ENCODE results near the gene SPSB4. TPM values are rescaled to one million over a fixed set of nuclear protein-coding genes. Genes with fewer than 3 reads are reported as not detected.
A peak's percentile ranks its signal among the peaks of the same experiment; 100 is the strongest.

SPSB4 gene
- total RNA-seq (not detected), polyA plus RNA-seq (not detected)

- no peaks in the 10 kb centered on the region for H3K36me3 Mint-ChIP-seq
- H3K27me3 Mint-ChIP-seq = peaks cover 59% of the 10 kb centered on the region
- H3K4me1 Mint-ChIP-seq = peaks cover 0 to 15% (median 1%) of the 10 kb centered on the region in 4 donors
These were observed at the start of gene SPSB4 for GRCh38 chr3:141050576-141051442. SPSB4 (plus strand) TSS chr3:141051347; CDS start chr3:141066105, 14,758 bp downstream.

DNA sequence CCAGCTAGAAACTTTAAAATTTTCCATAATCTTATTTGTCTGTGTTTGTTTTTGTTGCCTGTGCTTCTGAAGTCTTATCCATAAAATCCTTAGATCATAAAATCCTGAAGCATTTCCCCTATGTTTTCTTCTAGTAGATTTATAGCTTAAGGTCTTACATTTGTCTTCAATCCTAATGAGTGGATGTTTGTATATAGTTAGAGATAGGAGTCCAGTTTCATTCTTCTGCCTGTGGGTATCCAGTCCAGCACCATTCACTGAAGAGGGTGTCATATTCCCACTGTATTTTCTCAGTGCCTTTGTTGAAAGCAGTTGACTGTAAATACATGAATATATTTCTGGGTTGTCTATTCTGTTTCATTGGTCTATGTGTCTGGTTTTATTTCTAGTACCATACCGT lies 44.8 kb upstream of the SPSB4 start:
- Histone ChIP-seq H3K36me3 (ENCODE audit: control insufficient read depth, insufficient read depth, low read length) (no peaks in the 10 kb centered on the region), H3K27ac (ENCODE audit: insufficient read depth, low read length, poor library complexity, severe bottlenecking) (no peak overlapping the region), H3K27me3 (ENCODE audit: control insufficient read depth, insufficient read depth, low read length) (peaks cover 12% of the 10 kb centered on the region), H3K9me3 (ENCODE audit: control insufficient read depth in 2 of 2, low read length in 2 of 2) (no peaks in the 10 kb centered on the region), H3K4me1 (ENCODE audit: control insufficient read depth, insufficient read depth, low read length, poor library complexity, severe bottlenecking) (no peaks in the 10 kb centered on the region), H3K4me3 (ENCODE audit: low read depth, low read length) (no peak overlapping the region)
- Mint-ChIP-seq H3K27me3 (peaks cover 32% of the 10 kb centered on the region), H3K4me3 (no peak overlapping the region), H3K9me3 (no peaks in the 10 kb centered on the region), H3K36me3 (no peaks in the 10 kb centered on the region), H3K4me1 (peaks cover 0 to 2% (median under 1%) of the 10 kb centered on the region in 4 donors), H3K27ac (no peak overlapping the region)
- DNase-seq = no peak
- no peak for ATAC-seq (ENCODE audit: low read depth in 2 of 2)

More at GRCh38 chr3:141050576-141051442, at the start of gene SPSB4:
- DNase-seq (no peak), ATAC-seq (ENCODE audit: low read depth in 2 of 2) (no peak)
- no peak within 1 kb of the TSS for H3K27ac ChIP-seq (ENCODE audit: insufficient read depth, low read length, poor library complexity, severe bottlenecking)
- no peaks in the 10 kb centered on the region for H3K9me3 Mint-ChIP-seq
- H3K4me3 ChIP-seq (ENCODE audit: low read depth, low read length) = no peak within 1 kb of the TSS
- peaks cover 18% of the 10 kb centered on the region for H3K27me3 ChIP-seq (ENCODE audit: control insufficient read depth, insufficient read depth, low read length)
- H3K4me3 Mint-ChIP-seq = peak within 1 kb of the TSS in 3 of 4 donors; percentile 16 to 66 (median 51)
- no peaks in the 10 kb centered on the region for H3K9me3 ChIP-seq (ENCODE audit: control insufficient read depth in 2 of 2, low read length in 2 of 2)
- no peak within 1 kb of the TSS for H3K27ac Mint-ChIP-seq
- no peaks in the 10 kb centered on the region for H3K4me1 ChIP-seq (ENCODE audit: control insufficient read depth, insufficient read depth, low read length, poor library complexity, severe bottlenecking)
- H3K36me3 ChIP-seq (ENCODE audit: control insufficient read depth, insufficient read depth, low read length) = no peaks in the 10 kb centered on the region

GRCh38 chr3:141009496-141009895 lies 41.7 kb upstream of the SPSB4 start:
- H3K4me3 ChIP-seq (ENCODE audit: low read depth, low read length) = no peak overlapping the region

DNA sequence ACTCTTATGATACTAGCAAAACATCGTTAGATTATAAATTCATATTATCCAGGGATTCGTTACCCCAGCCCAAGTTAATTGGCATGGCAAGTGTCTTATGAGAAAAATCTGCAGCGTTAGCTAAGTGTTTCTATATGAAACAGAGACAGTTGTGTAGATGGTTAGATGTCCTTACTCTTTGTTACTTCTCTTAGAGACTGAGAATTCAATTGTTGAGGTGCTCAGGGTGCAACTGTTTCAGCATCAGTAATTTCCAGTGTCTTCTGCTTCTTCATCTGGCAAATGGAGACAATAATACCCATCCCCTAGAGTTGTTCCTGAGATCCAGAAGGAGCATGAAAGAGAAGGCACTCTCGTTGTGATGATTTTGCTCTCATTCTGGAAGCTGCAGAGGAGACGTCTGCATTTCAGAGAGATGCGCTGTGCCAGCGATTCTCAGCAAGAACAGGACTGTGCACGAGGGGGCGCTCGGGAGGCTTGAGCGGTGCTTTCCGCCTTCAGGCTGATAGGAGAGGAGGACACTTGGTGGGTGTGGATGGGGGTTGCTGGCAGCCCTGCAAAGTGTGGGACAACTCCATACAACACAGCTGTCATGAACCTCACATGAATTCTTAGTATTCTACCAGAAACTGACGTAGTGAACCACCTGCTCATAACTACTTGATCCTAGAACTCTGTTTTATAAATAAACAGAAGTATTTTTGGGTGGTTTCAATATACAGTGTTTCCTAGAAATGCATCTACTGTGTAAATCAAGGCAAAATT lies 39.7 kb upstream of the SPSB4 start:
- Histone ChIP-seq H3K27me3 (ENCODE audit: control insufficient read depth, insufficient read depth, low read length) (peaks cover 10% of the 10 kb centered on the region), H3K27ac (ENCODE audit: insufficient read depth, low read length, poor library complexity, severe bottlenecking) (no peak overlapping the region), H3K4me1 (ENCODE audit: control insufficient read depth, insufficient read depth, low read length, poor library complexity, severe bottlenecking) (no peaks in the 10 kb centered on the region), H3K4me3 (ENCODE audit: low read depth, low read length) (no peak overlapping the region), H3K36me3 (ENCODE audit: control insufficient read depth, insufficient read depth, low read length) (no peaks in the 10 kb centered on the region), H3K9me3 (ENCODE audit: control insufficient read depth in 2 of 2, low read length in 2 of 2) (no peaks in the 10 kb centered on the region)
- H3K9me3 Mint-ChIP-seq = no peaks in the 10 kb centered on the region
- H3K27ac Mint-ChIP-seq = no peak overlapping the region
- peaks cover 0 to 5% (median 2%) of the 10 kb centered on the region in 4 donors for H3K4me1 Mint-ChIP-seq
- H3K36me3 Mint-ChIP-seq = no peaks in the 10 kb centered on the region
- no peak overlapping the region for H3K4me3 Mint-ChIP-seq
- peaks cover 63% of the 10 kb centered on the region for H3K27me3 Mint-ChIP-seq
- peak; percentile 33 to 69 (median 59) for DNase-seq
- peak; percentile 58 to 82 for ATAC-seq (ENCODE audit: low read depth in 2 of 2)

More at GRCh38 chr3:141009496-141009895, 41.7 kb upstream of the SPSB4 start:
- Mint-ChIP-seq H3K27ac (no peak overlapping the region), H3K4me3 (no peak overlapping the region), H3K4me1 (peaks cover 0 to 5% (median 2%) of the 10 kb centered on the region in 4 donors), H3K27me3 (peaks cover 49% of the 10 kb centered on the region), H3K9me3 (no peaks in the 10 kb centered on the region), H3K36me3 (no peaks in the 10 kb centered on the region)
- Histone ChIP-seq H3K9me3 (ENCODE audit: control insufficient read depth in 2 of 2, low read length in 2 of 2) (no peaks in the 10 kb centered on the region), H3K4me1 (ENCODE audit: control insufficient read depth, insufficient read depth, low read length, poor library complexity, severe bottlenecking) (no peaks in the 10 kb centered on the region), H3K27ac (ENCODE audit: insufficient read depth, low read length, poor library complexity, severe bottlenecking) (no peak overlapping the region), H3K27me3 (ENCODE audit: control insufficient read depth, insufficient read depth, low read length) (peaks cover 12% of the 10 kb centered on the region), H3K36me3 (ENCODE audit: control insufficient read depth, insufficient read depth, low read length) (no peaks in the 10 kb centered on the region)
- ATAC-seq (ENCODE audit: low read depth in 2 of 2) = no peak
- DNase-seq = no peak

DNA sequence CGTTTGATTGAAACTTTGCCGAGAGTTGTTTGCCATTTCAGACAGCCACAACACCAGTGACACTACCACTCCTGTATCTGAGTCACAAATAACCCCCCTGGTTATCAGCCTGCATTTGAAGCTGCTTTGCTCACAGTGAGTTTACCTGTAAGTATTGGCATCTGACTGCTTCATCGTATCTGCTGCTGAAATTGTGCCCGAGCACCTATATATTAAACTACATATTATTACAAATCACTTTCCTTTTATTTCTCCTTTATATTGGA lies 39.2 kb upstream of the SPSB4 start:
- DNase-seq (no peak), ATAC-seq (ENCODE audit: low read depth in 2 of 2) (peak; percentile 31 to 34)
- H3K36me3 ChIP-seq (ENCODE audit: control insufficient read depth, insufficient read depth, low read length) = no peaks in the 10 kb centered on the region
- Mint-ChIP-seq H3K4me3 (no peak overlapping the region), H3K27me3 (peaks cover 64% of the 10 kb centered on the region), H3K27ac (no peak overlapping the region), H3K36me3 (no peaks in the 10 kb centered on the region), H3K9me3 (no peaks in the 10 kb centered on the region), H3K4me1 (peaks cover 0 to 5% (median 2%) of the 10 kb centered on the region in 4 donors)
- no peak overlapping the region for H3K4me3 ChIP-seq (ENCODE audit: low read depth, low read length)
- peaks cover 7% of the 10 kb centered on the region for H3K27me3 ChIP-seq (ENCODE audit: control insufficient read depth, insufficient read depth, low read length)
- H3K4me1 ChIP-seq (ENCODE audit: control insufficient read depth, insufficient read depth, low read length, poor library complexity, severe bottlenecking) = no peaks in the 10 kb centered on the region
- H3K9me3 ChIP-seq (ENCODE audit: control insufficient read depth in 2 of 2, low read length in 2 of 2) = no peaks in the 10 kb centered on the region
- H3K27ac ChIP-seq (ENCODE audit: insufficient read depth, low read length, poor library complexity, severe bottlenecking) = no peak overlapping the region

- Mint-ChIP-seq H3K9me3 (peaks cover 0 to under 1% (median 0%) of the 10 kb centered on the region in 7 donors), H3K4me3 (no peak overlapping the region), H3K27ac (no peak overlapping the region), H3K36me3 (no peaks in the 10 kb centered on the region), H3K27me3 (peaks cover 63% of the 10 kb centered on the region), H3K4me1 (peaks cover 0 to 5% (median 3%) of the 10 kb centered on the region in 4 donors)
- H3K9me3 ChIP-seq (ENCODE audit: control insufficient read depth in 2 of 2, low read length in 2 of 2) = no peaks in the 10 kb centered on the region
- no peak overlapping the region for H3K27ac ChIP-seq (ENCODE audit: insufficient read depth, low read length, poor library complexity, severe bottlenecking)
- DNase-seq = no peak
- H3K4me1 ChIP-seq (ENCODE audit: control insufficient read depth, insufficient read depth, low read length, poor library complexity, severe bottlenecking) = no peaks in the 10 kb centered on the region
- ATAC-seq (ENCODE audit: low read depth in 2 of 2) = no peak
- H3K4me3 ChIP-seq (ENCODE audit: low read depth, low read length) = no peak overlapping the region
- H3K36me3 ChIP-seq (ENCODE audit: control insufficient read depth, insufficient read depth, low read length) = no peaks in the 10 kb centered on the region
- H3K27me3 ChIP-seq (ENCODE audit: control insufficient read depth, insufficient read depth, low read length) = peaks cover 7% of the 10 kb centered on the region
These were observed 38.6 kb upstream of the SPSB4 start for GRCh38 chr3:141012571-141012970.

GRCh38 chr3:141015481-141015880 lies 35.7 kb upstream of the SPSB4 start:
- ATAC-seq (ENCODE audit: low read depth in 2 of 2) = no peak
- DNase-seq = no peak
- Mint-ChIP-seq H3K27ac (no peak overlapping the region), H3K9me3 (peaks cover 0 to 2% (median 0%) of the 10 kb centered on the region in 7 donors), H3K4me1 (peaks cover 0 to 8% (median 4%) of the 10 kb centered on the region in 4 donors), H3K4me3 (no peak overlapping the region), H3K27me3 (peaks cover 49% of the 10 kb centered on the region), H3K36me3 (no peaks in the 10 kb centered on the region)
- Histone ChIP-seq H3K36me3 (ENCODE audit: control insufficient read depth, insufficient read depth, low read length) (no peaks in the 10 kb centered on the region), H3K27ac (ENCODE audit: insufficient read depth, low read length, poor library complexity, severe bottlenecking) (no peak overlapping the region), H3K4me1 (ENCODE audit: control insufficient read depth, insufficient read depth, low read length, poor library complexity, severe bottlenecking) (no peaks in the 10 kb centered on the region), H3K27me3 (ENCODE audit: control insufficient read depth, insufficient read depth, low read length) (no peaks in the 10 kb centered on the region), H3K4me3 (ENCODE audit: low read depth, low read length) (no peak overlapping the region), H3K9me3 (ENCODE audit: control insufficient read depth in 2 of 2, low read length in 2 of 2) (no peaks in the 10 kb centered on the region)
